Measurements from ENCODE around the gene MCF2L2.

MCF2L2 gene

DNA sequence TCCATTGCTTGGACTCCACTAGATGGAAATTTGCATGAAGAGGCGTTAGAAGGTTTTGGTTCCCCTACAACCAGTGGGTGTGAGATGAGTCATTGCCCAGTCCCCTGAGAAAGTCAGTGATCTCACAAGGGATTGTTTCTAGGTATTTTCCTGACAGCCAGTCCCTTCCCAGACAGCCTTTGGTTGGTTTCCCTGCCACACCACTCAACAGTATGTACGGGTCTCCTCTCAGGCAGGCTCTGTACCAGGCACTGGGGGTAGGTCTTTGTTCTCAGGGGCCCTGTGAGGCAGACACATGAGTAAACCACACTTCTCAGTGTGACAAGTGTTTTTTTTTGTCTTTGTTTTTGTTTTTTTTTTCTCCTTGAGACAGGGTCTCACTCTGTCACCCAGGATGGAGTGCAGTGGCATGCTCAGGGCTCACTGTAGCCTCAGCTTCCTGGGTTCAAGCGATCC is 269.8 kb downstream of the MCF2L2 start:
- DNase-seq (ENCODE audit: low read depth), result peak; percentile 76
- no peak overlapping the region for H3K4me3 ChIP-seq (ENCODE audit: low read depth, low read length)
- TF ChIP-seq CTCF (IDR thresholded peaks at IDR 0.05; ENCODE audit: low read depth, low read length), result no peak
- no peak for TF ChIP-seq MAX (IDR thresholded peaks at IDR 0.05; ENCODE audit: low read depth, low read length)
- TF ChIP-seq POLR2A (IDR thresholded peaks at IDR 0.05; ENCODE audit: extremely low read depth, insufficient read length), result no peak
- TF ChIP-seq MYC (IDR thresholded peaks at IDR 0.05; ENCODE audit: low read depth, low read length), result no peak

DNA sequence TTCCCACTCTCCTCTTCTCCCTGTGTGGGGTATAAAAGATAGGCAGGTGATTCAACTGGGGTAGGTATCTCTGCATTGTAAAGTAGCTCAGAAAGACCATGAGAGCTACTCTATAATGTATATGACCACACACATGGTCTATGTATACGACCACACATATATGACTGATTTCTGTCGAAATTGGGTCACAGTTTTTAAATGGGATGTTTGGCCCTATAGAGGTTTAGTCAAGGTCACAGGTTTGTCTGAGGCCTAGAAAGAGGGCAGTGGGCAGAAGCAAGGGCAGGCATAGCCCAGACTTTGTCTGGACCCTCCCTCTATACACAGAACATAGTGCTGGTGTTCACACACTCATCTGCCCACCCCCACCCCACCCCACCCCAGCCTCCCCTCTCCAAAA is 270.3 kb downstream of the MCF2L2 start:
- DNase-seq (ENCODE audit: low read depth), result no peak
- no peak overlapping the region for H3K4me3 ChIP-seq (ENCODE audit: low read depth, low read length)
- TF ChIP-seq CTCF (IDR thresholded peaks at IDR 0.05; ENCODE audit: low read depth, low read length) (no peak), MAX (IDR thresholded peaks at IDR 0.05; ENCODE audit: low read depth, low read length) (no peak), MYC (IDR thresholded peaks at IDR 0.05; ENCODE audit: low read depth, low read length) (no peak), POLR2A (IDR thresholded peaks at IDR 0.05; ENCODE audit: extremely low read depth, insufficient read length) (no peak)

- TF ChIP-seq MAX (IDR thresholded peaks at IDR 0.05; ENCODE audit: low read depth, low read length) (no peak), CTCF (IDR thresholded peaks at IDR 0.05; ENCODE audit: low read depth, low read length) (no peak), POLR2A (IDR thresholded peaks at IDR 0.05; ENCODE audit: extremely low read depth, insufficient read length) (no peak), MYC (IDR thresholded peaks at IDR 0.05; ENCODE audit: low read depth, low read length) (no peak)
- no peak overlapping the region for H3K4me3 ChIP-seq (ENCODE audit: low read depth, low read length)
- DNase-seq (ENCODE audit: low read depth), result no peak
Observed at GRCh38 chr3:183156266-183156665, 272.2 kb downstream of the MCF2L2 start.

GRCh38 chr3:183155499-183155898 is 272.9 kb downstream of the MCF2L2 start:
- DNase-seq (ENCODE audit: low read depth), result no peak
- TF ChIP-seq MYC (IDR thresholded peaks at IDR 0.05; ENCODE audit: low read depth, low read length) (no peak), CTCF (IDR thresholded peaks at IDR 0.05; ENCODE audit: low read depth, low read length) (no peak), POLR2A (IDR thresholded peaks at IDR 0.05; ENCODE audit: extremely low read depth, insufficient read length) (no peak), MAX (IDR thresholded peaks at IDR 0.05; ENCODE audit: low read depth, low read length) (no peak)

GRCh38 chr3:183153210-183153950 is 275.0 kb downstream of the MCF2L2 start:
- H3K4me3 ChIP-seq (ENCODE audit: low read depth, low read length), result no peak overlapping the region
- no peak for TF ChIP-seq POLR2A (IDR thresholded peaks at IDR 0.05; ENCODE audit: extremely low read depth, insufficient read length)
- TF ChIP-seq CTCF (IDR thresholded peaks at IDR 0.05; ENCODE audit: low read depth, low read length), result no peak
- TF ChIP-seq MAX (IDR thresholded peaks at IDR 0.05; ENCODE audit: low read depth, low read length), result no peak
- no peak for TF ChIP-seq MYC (IDR thresholded peaks at IDR 0.05; ENCODE audit: low read depth, low read length)
- DNase-seq (ENCODE audit: low read depth), result no peak

More at GRCh38 chr3:183155499-183155898, 272.9 kb downstream of the MCF2L2 start:
- H3K4me3 ChIP-seq (ENCODE audit: low read depth, low read length), result no peak overlapping the region

Measured in NB4 (cell line).